Measurements from ENCODE around the gene UGT1A5.

DNA sequence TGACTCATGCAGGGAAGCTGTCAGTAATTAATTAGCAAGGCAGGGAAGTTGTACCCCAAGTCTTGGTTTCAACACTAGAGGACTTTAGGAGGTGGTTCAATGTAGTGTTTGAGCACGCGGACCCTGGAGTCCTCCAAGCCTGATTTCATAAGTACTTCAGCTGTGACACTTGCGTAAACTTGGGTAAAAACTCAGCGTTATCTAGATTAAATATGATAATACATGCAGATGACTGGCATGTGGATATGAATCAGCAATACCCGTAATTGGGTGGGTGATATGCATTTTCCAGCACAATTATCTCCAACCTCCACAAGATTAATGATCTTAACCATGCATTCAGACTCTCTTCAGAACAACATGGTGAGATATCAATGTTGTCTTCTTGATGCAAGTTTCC, 25.8 kb upstream of the UGT1A5 start:
- no peak for TF ChIP-seq POLR2AphosphoS5 (IDR thresholded peaks at IDR 0.05)
- TF ChIP-seq, protein P1, sequence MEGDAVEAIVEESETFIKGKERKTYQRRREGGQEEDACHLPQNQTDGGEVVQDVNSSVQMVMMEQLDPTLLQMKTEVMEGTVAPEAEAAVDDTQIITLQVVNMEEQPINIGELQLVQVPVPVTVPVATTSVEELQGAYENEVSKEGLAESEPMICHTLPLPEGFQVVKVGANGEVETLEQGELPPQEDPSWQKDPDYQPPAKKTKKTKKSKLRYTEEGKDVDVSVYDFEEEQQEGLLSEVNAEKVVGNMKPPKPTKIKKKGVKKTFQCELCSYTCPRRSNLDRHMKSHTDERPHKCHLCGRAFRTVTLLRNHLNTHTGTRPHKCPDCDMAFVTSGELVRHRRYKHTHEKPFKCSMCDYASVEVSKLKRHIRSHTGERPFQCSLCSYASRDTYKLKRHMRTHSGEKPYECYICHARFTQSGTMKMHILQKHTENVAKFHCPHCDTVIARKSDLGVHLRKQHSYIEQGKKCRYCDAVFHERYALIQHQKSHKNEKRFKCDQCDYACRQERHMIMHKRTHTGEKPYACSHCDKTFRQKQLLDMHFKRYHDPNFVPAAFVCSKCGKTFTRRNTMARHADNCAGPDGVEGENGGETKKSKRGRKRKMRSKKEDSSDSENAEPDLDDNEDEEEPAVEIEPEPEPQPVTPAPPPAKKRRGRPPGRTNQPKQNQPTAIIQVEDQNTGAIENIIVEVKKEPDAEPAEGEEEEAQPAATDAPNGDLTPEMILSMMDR (IDR thresholded peaks at IDR 0.05; ENCODE audit: poor library complexity, severe bottlenecking): no peak

All from neural cell (in vitro differentiated cells).